HepG2 (cell line): ENCODE results near the gene CARS2. TPM values are rescaled to one million over a fixed set of nuclear protein-coding genes. Genes with fewer than 3 reads are reported as not detected.
A peak's percentile ranks its signal among the peaks of the same experiment; 100 is the strongest.

ENCODE experiments used
- ATAC-seq: fragments of 200-7000 bp; cut with Tn5 transposase; 3 replicates; pipeline ENCODE4 v1.9.1; 2020; ENCODE audit warnings: mild to moderate bottlenecking, moderate library complexity
- BruUV-seq: library from RNA; stranded (reverse); fragments of 400-500 nt; replicated peaks from 2 replicates; lab custom pipeline; 2021; lab: Mats Ljungman, UMichigan
- CTCF ChIA-PET: fragments of 300-600 bp; formaldehyde crosslinking; extraction: SDS; loops from one replicate; lab custom pipeline; 2021; ENCODE audit warnings: low total read pairs, inconsistent platforms, low intra/inter-chr PET ratio; lab: Yijun Ruan, JAX
- POLR2A ChIA-PET: fragments of 350-600 bp; sonication (Branson Sonifier 250); formaldehyde crosslinking; loops from one replicate; lab custom pipeline; 2020; ENCODE audit warnings: antibody characterized with exemption, inconsistent platforms; lab: Yijun Ruan, JAX
- DNase-seq: peaks from one replicate; pipeline ENCODE4 v3.0.0-alpha.2; 2015; ENCODE audit warnings: low spot score
- FAIRE-seq: peaks from 3 replicates; lab custom pipeline; 2011; peaks lifted over from hg19 to GRCh38; lab: Jason Lieb, UNC
- H2AFZ ChIP-seq: one replicate; pipeline ENCODE4 v1.6.1; 2011; ENCODE audit warnings: low read length, inconsistent platforms
- H3K27ac ChIP-seq: fragments of 300-600 bp; 3 replicates; pipeline ENCODE4 v1.8.0; 2011; ENCODE audit warnings: mixed run types, mild to moderate bottlenecking, mixed read lengths, low read length, inconsistent platforms; ENCODE audit not compliant: insufficient read depth; ENCODE audit errors: extremely low read length
- H3K27me3 ChIP-seq, 2 experiments: fragments of 200-600 bp in 1 of 2; 2 replicates in 1 of 2; 3 replicates in 1 of 2; pipeline versions ENCODE4 v1.6.0 to v1.8.0; 2011; ENCODE audit warnings: low read length in 2 of 2, mild to moderate bottlenecking in 2 of 2, moderate library complexity in 2 of 2, inconsistent platforms in 1 of 2; ENCODE audit not compliant: insufficient read depth in 2 of 2, control insufficient read depth in 1 of 2
- H3K36me3 ChIP-seq, 2 experiments: fragments of 200-600 bp in 1 of 2; replicated peaks in 1 of 2; 2 replicates in 1 of 2; 3 replicates in 1 of 2; pipeline versions ENCODE4 v1.5.1 to v1.8.0; 2011; ENCODE audit warnings: low read length in 2 of 2, inconsistent platforms in 1 of 2; ENCODE audit not compliant: insufficient read depth in 2 of 2, control insufficient read depth in 1 of 2
- H3K4me1 ChIP-seq: 2 replicates; pipeline ENCODE4 v1.5.1; 2012; ENCODE audit warnings: low read length, inconsistent platforms; ENCODE audit not compliant: insufficient read depth
- H3K4me2 ChIP-seq: 2 replicates; pipeline ENCODE4 v1.6.0; 2011; ENCODE audit warnings: low read depth, low read length, inconsistent platforms
- H3K4me3 ChIP-seq, 3 experiments: fragments of 200-600 bp in 1 of 3; sonication (generic), shearing (Covaris generic) in 1 of 3; replicated peaks in 1 of 3; 2 replicates each; pipeline ENCODE4 v1.5.1; 2011 to 2016; ENCODE audit warnings: low read length in 3 of 3, inconsistent platforms in 2 of 3, low read depth in 2 of 3, mild to moderate bottlenecking in 2 of 3, control low read depth in 1 of 3, mixed read lengths in 1 of 3; ENCODE audit not compliant: insufficient read depth in 1 of 3
- H3K79me2 ChIP-seq: one replicate; pipeline ENCODE4 v1.6.1; 2011; ENCODE audit warnings: low read length, inconsistent platforms; ENCODE audit not compliant: insufficient read depth
- H3K9ac ChIP-seq: 2 replicates; pipeline ENCODE4 v1.6.0; 2011; ENCODE audit warnings: mild to moderate bottlenecking, low read depth, low read length, inconsistent platforms; ENCODE audit not compliant: insufficient read depth
- H3K9me3 ChIP-seq: 2 replicates; pipeline ENCODE4 v1.5.1; 2012; ENCODE audit warnings: mild to moderate bottlenecking, low read length
- H4K20me1 ChIP-seq: 2 replicates; pipeline ENCODE4 v1.6.0; 2011; ENCODE audit warnings: inconsistent platforms, mild to moderate bottlenecking, low read length, moderate library complexity; ENCODE audit not compliant: insufficient read depth
- FUBP1 ChIP-seq: sonication (generic); formaldehyde crosslinking; IDR thresholded peaks from 2 replicates; pipeline ENCODE4 v1.5.1; 2020; ENCODE audit warnings: missing genetic modification reagents, mild to moderate bottlenecking, borderline replicate concordance
- HNF4A ChIP-seq: sonication (generic); formaldehyde crosslinking; IDR thresholded peaks from 2 replicates; pipeline ENCODE4 v1.4.0; 2020; ENCODE audit warnings: missing genetic modification reagents
- KLF12 ChIP-seq: sonication (generic); formaldehyde crosslinking; IDR thresholded peaks from 2 replicates; pipeline ENCODE4 v1.4.0; 2020; ENCODE audit warnings: missing genetic modification reagents, borderline replicate concordance
- RAD21 ChIP-seq: fragments of 450-650 bp; formaldehyde crosslinking; IDR thresholded peaks from 2 replicates; pipeline ENCODE4 v1.5.0; 2020; ENCODE audit warnings: mild to moderate bottlenecking
- TOPORS ChIP-seq: sonication (generic); formaldehyde crosslinking; IDR thresholded peaks from 2 replicates; pipeline ENCODE4 v1.8.0; 2023; ENCODE audit warnings: mild to moderate bottlenecking, missing genetic modification reagents
- WGBS: methylation state at CpG from one replicate; pipeline ENCODE4 v1.1.6; 2017; ENCODE audit warnings: low lambda C conversion rate; 5-methylcytosine and 5-hydroxymethylcytosine counted together
- in situ Hi-C: cut with HindIII; loops from 2 replicates; pipeline ENCODE4 v1.10.0; 2017; ENCODE audit warnings: low pct_unique_long_range_greater_than_20kb; ENCODE audit not compliant: extremely low pct_ligation_motif_present
- intact Hi-C: fragments of 100-400 bp; cut with micrococcal nuclease; formaldehyde crosslinking; loops from one replicate; pipeline ENCODE4 v1.10.0; 2022; ENCODE audit not compliant: unreplicated experiment
- polyA plus RNA-seq, 8 experiments: library from polyadenylated mRNA; depleted of rRNA in 3 of 8; stranded (reverse) in 7 of 8; unstranded in 1 of 8; fragments of >200 nt; fragmentation: Illumina TruSeq in 4 of 8; extraction: Trizol in 4 of 8; gene quantifications; 2 replicates each; pipeline versions ENCODE4 v1.2.1 to v1.2.3, GENCODE V29; 2011 to 2016; ENCODE audit warnings: low read depth in 4 of 8, missing spikeins in 1 of 8, mixed read lengths in 1 of 8; ENCODE audit not compliant: insufficient read depth in 1 of 8
- total RNA-seq, 5 experiments: library from RNA; depleted of rRNA; stranded (reverse); fragments of >200 nt; fragmentation: Illumina TruSeq; extraction: Trizol; gene quantifications; 2 replicates each; pipeline ENCODE4 v1.2.3, GENCODE V29; 2016; ENCODE audit warnings: low read depth in 1 of 5
- TF ChIP-seq, protein P1 (sequence below): sonication (generic); formaldehyde crosslinking; IDR thresholded peaks from 2 replicates; pipeline ENCODE4 v1.4.0; 2020; ENCODE audit warnings: mild to moderate bottlenecking, missing genetic modification reagents

CARS2 gene
- total and polyA plus RNA-seq, 2 of the 13 experiments (the other 11 are each of a cell fraction or from before 2014, with no cell fraction given), result 41.1 to 59.3 TPM

DNA sequence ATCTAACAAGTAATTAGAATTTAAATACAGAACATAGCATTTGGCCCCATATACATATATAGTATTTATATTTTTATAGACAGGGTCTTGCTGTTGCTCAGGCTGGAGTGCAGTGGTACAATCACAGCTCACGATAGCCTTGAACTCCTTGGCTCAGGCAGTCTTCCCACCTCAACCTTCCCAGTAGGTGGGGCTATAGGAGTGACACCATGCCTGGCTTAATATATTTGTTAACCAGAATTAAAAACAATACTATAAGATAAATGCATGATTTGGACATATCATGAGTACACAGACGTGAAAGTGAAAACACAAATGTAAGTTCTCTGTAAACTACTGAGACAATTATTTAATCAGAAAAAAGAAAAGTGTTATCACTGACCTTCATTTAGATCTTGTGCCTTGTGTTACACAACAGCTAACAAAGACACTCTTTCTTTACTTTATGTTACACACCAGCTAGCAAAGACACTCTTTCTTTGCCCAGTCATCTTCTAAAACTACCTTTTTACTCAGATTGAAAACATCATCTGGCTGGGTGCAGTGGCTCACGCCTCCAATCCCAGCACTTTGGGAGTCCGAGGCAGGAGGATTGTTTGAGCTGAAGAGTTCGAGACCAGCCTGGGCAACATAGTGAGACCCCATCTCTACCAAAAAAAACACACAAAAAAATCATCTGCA is 22.6 kb downstream of the CARS2 start (continued):
- TF ChIP-seq FUBP1 (CRISPR knock-in tag), result no peak
- TF ChIP-seq RAD21, result 0 out of 2 replicates have a peak, but pooled peaks have one; percentile 19
- 0 out of 2 replicates have a peak, but pooled peaks have one; percentile 7 for TF ChIP-seq HNF4A (CRISPR knock-in tag)
- TF ChIP-seq, protein P1, sequence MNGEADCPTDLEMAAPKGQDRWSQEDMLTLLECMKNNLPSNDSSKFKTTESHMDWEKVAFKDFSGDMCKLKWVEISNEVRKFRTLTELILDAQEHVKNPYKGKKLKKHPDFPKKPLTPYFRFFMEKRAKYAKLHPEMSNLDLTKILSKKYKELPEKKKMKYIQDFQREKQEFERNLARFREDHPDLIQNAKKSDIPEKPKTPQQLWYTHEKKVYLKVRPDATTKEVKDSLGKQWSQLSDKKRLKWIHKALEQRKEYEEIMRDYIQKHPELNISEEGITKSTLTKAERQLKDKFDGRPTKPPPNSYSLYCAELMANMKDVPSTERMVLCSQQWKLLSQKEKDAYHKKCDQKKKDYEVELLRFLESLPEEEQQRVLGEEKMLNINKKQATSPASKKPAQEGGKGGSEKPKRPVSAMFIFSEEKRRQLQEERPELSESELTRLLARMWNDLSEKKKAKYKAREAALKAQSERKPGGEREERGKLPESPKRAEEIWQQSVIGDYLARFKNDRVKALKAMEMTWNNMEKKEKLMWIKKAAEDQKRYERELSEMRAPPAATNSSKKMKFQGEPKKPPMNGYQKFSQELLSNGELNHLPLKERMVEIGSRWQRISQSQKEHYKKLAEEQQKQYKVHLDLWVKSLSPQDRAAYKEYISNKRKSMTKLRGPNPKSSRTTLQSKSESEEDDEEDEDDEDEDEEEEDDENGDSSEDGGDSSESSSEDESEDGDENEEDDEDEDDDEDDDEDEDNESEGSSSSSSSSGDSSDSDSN (CRISPR knock-in tag), result 0 out of 2 replicates have a peak, but pooled peaks have one; percentile 2
- TF ChIP-seq TOPORS (CRISPR knock-in tag), result no peak
- TF ChIP-seq, all 625 proteins: peak for 31

- Histone ChIP-seq H3K9ac (no peak overlapping the region), H2AFZ (no peak overlapping the region), H3K4me3 (no peak overlapping the region), H3K4me2 (no peak overlapping the region), H3K4me1 (peaks cover 26% of the 10 kb centered on the region), H3K36me3 (peaks cover 8 to 44% of the 10 kb centered on the region in 2 experiments; a peak in 4 of 5 replicates), H3K79me2 (no peaks in the 10 kb centered on the region), H3K27ac (no peak overlapping the region), H3K27me3 (no peaks in the 10 kb centered on the region), H3K9me3 (no peaks in the 10 kb centered on the region), H4K20me1 (no peaks in the 10 kb centered on the region)
- CTCF ChIA-PET, result interaction anchor here (2.5 kb wide), 1 partner anchor 137 kb away, joined by 15 read pairs; no protein-coding TSS in a partner anchor
- FAIRE-seq, result no peak
- intact Hi-C loops, result no loop called here
- in situ Hi-C loops, result loop anchor here (10.0 kb wide), 1 partner anchor 132 kb away; no protein-coding TSS in a partner anchor
- DNase-seq, result no peak
- POLR2A ChIA-PET, result interaction anchor here (0.7 to 2.6 kb wide), 4 partner anchors 22 to 33 kb away, joined by 3 to 44 read pairs (median 16); partner anchors contain the start of gene CARS2
- ATAC-seq, result no peak
- no TSS peak for BruUV-seq
- WGBS, result 98% methylated on average over 10 of the region's 12 CpGs
- no peak for TF ChIP-seq KLF12 (CRISPR knock-in tag)
These were observed 23.2 kb downstream of the CARS2 start for GRCh38 chr13:110682746-110683145.
